Heart left ventricle (tissue), 13 donors: ENCODE results near the gene AP3S2.

Experiments
- POLR2A ChIP-seq, 2 donors: fragments of 450-650 bp; IDR thresholded peaks; one replicate each; pipeline ENCODE4 v1.6.1; 2017; ENCODE audit warnings: antibody characterized with exemption in 2 of 2, mild to moderate bottlenecking in 2 of 2, moderate library complexity in 2 of 2
- TF ChIP-seq, protein P1 (sequence below), 12 donors: fragments of 200-600 bp; sonication (generic) in 4 of 12; IDR thresholded peaks; one replicate each; pipeline versions ENCODE4 v1.5.0 to v1.8.0; 2018 to 2022; ENCODE audit warnings: antibody characterized with exemption in 12 of 12, mild to moderate bottlenecking in 5 of 12
- donor health status: ischemic (EF 13 %, LVEDD 7.1; RV severe dilation, severe dysfunction).
- donor health status: DM: no; HTN: yes; CAD: no.
- donor health status: DM: no; HTN: no; CAD: no.
- donor health status: ischemic (EF 25% LVEDD 6.9; RV normal size, moderate dysfunction).
- donor health status: ischemic (EF 25% LVEDD 5.7; RV mildly dilated, moderate dysfunction).
- donor health status: ischemic (EF 35%, LVEDD 5.7; RV mildly dilated, moderate dysfunction).
- donor health status: nonischemic (EF 11% LVEDD 7.7; RV severe dilation, severe dysfunction).
- donor health status: DM: yes; HTN: yes; CAD: no.
- donor health status: PGD.
- donor health status: ischemic (EF 29% LVEDD 5.4; RV normal size, mild dysfunction).
- donor health status: nonischemic (EF 23%, LVEDD 6.1; RV moderate dilation, normal function).

DNA sequence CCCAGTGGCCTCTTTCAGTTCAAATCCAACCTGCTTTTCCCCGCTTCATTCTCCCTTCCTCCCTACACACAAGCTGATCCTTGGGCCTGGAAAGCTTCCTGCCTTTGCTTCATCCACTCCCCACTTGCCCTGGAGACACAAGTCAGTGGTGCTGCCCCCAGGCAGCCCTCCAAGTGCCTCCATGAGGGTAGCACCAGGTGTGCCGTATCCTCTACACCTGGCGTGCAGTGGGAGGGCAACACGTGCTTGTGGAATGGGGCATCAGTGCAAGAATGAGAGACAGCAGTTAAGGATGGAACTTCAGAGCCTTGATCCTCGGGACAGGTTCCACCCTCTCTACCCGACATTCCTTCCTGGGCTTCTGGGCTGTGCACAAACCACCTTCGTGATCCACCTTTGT, 83.0 kb downstream of the AP3S2 start:
- TF ChIP-seq POLR2A (IDR thresholded peaks at IDR 0.05), result no peak
- TF ChIP-seq, protein P1, sequence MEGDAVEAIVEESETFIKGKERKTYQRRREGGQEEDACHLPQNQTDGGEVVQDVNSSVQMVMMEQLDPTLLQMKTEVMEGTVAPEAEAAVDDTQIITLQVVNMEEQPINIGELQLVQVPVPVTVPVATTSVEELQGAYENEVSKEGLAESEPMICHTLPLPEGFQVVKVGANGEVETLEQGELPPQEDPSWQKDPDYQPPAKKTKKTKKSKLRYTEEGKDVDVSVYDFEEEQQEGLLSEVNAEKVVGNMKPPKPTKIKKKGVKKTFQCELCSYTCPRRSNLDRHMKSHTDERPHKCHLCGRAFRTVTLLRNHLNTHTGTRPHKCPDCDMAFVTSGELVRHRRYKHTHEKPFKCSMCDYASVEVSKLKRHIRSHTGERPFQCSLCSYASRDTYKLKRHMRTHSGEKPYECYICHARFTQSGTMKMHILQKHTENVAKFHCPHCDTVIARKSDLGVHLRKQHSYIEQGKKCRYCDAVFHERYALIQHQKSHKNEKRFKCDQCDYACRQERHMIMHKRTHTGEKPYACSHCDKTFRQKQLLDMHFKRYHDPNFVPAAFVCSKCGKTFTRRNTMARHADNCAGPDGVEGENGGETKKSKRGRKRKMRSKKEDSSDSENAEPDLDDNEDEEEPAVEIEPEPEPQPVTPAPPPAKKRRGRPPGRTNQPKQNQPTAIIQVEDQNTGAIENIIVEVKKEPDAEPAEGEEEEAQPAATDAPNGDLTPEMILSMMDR (IDR thresholded peaks at IDR 0.05), result no peak
